Measurements from ENCODE around the gene SIRT7.
A peak's percentile ranks its signal among the peaks of the same experiment; 100 is the strongest.

SIRT7 gene

DNA sequence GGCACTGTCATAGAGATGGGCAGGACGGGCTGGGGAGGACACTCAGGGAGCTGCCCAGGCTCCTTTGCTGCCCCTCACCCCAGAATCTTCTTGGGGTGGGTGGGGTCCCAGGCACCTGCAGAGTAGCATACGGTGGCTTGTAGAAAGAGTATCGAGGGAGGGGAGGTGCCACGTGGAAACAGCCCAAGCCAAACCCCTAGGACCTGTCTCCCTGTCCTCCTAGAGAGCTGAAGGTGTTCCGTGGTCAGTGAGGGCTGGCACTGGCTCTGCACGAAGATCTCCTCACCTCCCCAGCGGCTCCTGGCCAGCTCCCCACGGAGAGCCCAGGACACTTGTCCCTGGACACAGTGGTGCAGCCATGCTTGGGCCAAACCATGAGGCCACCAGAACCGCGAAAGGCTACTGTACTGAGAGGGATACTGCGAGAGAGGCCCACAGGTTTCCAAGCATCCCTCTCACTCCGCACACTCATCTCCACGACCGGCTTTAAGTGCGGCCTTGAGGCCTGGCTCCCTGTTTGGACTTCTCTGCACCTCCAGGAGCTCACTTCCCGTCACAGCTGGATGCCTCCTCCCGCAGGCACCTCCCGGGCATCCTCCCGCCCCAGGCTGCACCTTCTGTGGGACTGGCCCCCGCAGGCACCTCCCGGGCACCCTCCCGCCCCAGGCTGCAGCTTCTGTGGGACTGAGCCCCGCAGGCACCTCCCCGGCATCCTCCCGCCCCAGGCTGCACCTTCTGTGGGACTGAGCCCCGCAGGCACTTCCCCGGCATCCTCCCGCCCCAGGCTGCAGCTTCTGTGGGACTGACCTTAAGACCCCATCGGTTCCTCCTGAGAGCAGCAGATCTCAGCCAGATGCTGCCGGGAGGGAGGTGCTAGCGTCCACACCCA lies 11.5 kb upstream of the SIRT7 start:
- DNase-seq (ENCODE audit: low read depth, low spot score), result no peak
- Histone ChIP-seq H3K9ac (ENCODE audit: insufficient read length, low read depth) (peak overlapping the region; percentile 92), H3K36me3 (ENCODE audit: insufficient read depth, insufficient read length, low read length) (peaks cover 33% of the 10 kb centered on the region), H3K9me3 (ENCODE audit: insufficient read depth, low read length) (no peaks in the 10 kb centered on the region), H3K4me3 (ENCODE audit: insufficient read length, low read depth) (no peak overlapping the region), H3K27me3 (ENCODE audit: insufficient read depth, insufficient read length) (peaks cover 10% of the 10 kb centered on the region), H3K4me1 (ENCODE audit: insufficient read depth, insufficient read length) (peaks cover 28% of the 10 kb centered on the region)
- no peak for TF ChIP-seq YY1 (IDR thresholded peaks at IDR 0.05; ENCODE audit: insufficient read depth, insufficient read length)
- no peak for TF ChIP-seq ZNF274 (IDR thresholded peaks at IDR 0.05; ENCODE audit: low read depth, low read length)
- no peak for TF ChIP-seq SUZ12 (IDR thresholded peaks at IDR 0.05; ENCODE audit: extremely low read depth, insufficient read depth, insufficient read length)

DNA sequence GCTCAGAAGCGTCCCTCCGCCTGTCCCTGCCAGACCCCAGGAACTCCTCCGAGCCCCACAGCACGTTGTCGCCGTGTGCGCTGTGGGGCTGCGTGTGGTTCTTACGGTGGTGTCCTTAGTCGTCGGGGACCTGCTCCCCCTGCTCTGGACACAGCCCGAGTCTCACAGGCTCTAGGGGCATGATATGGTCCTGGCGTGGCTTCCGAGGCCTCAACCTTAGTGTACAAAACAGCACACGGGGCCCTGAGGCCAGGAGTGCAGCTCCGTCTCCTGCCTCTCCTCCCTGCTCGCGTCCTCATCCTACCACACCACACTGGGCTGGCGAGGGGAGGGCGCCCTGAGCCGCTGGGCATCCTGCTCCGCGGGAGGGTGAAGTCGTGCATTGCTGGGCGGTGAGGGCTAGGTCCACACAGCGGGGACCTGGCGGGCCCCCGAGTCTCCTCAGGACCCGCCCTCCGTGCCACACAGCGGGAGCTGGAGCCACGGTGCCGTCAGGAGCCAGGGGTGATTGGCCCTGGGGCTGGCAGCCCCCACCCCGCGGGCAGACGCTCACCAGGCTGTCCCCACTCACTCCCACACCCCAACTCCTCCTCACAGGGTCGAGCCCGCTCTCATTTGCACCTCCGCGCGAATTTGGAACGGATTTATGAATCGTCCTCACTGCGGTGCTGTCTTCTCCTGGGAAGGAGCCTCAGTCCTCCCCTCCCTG lies 10.7 kb upstream of the SIRT7 start:
- no peak for DNase-seq (ENCODE audit: low read depth, low spot score)

DNA sequence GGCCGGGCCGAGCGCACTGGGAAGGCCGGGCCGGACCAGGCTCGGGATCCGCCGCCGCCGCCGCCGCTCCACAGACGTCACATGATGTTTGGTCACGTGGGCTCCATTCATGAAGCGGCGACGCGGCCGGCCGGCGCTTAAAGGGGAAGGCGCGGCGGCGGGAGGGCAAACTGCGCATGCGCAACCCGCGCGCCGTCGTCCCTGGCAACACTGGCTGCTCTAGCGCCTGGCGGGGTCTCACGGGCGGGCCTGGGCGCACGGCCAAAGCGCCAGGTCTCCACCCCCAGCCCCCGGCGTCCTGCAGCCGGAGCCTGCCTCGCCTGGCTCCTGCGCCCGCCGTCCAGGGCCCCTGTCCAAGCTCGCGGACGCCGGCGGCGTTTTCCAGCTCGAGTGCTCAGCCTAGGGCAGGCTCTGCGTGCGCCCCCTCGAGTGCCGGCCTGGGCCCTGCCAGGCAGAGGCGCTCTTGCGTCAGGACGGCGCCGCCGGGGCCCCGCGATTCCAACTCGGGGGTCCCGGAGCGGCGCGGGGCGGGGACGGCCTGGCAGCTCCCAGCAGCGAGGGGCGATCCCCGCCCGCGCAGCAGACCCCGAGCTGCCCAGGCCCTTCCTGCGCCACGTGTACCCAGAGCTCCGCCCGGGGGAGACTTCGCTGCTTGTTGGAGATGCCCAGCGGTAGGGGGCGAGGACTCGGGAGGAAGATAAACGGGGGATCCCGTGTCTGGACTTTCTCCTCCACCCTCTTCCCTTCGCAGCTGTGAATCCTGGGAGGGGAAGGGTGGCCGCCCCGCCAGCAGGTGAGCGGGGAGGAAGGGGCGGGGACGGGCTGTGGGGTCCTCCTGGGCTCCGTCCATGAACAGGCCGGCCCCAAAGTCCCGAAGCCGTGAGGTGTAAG lies 9.9 kb upstream of the SIRT7 start, which contains the start of gene MAFG:
MAFG (minus strand) TSS at position 83 of the 891 bp plus-strand sequence. CDS start 4,550 bp downstream, outside the sequence.
- peak within 1 kb of the TSS; percentile 92 for H3K9ac ChIP-seq (ENCODE audit: insufficient read length, low read depth)
- peak within 1 kb of the TSS; percentile 80 for H3K4me3 ChIP-seq (ENCODE audit: insufficient read length, low read depth)
- TF ChIP-seq YY1 (IDR thresholded peaks at IDR 0.05; ENCODE audit: insufficient read depth, insufficient read length), result no peak
- TF ChIP-seq SUZ12 (IDR thresholded peaks at IDR 0.05; ENCODE audit: extremely low read depth, insufficient read depth, insufficient read length), result no peak
- no peak for TF ChIP-seq ZNF274 (IDR thresholded peaks at IDR 0.05; ENCODE audit: low read depth, low read length)
- peaks cover 18% of the 10 kb centered on the region for H3K36me3 ChIP-seq (ENCODE audit: insufficient read depth, insufficient read length, low read length)
- H3K9me3 ChIP-seq (ENCODE audit: insufficient read depth, low read length), result no peaks in the 10 kb centered on the region
- H3K27me3 ChIP-seq (ENCODE audit: insufficient read depth, insufficient read length), result peaks cover 10% of the 10 kb centered on the region
- H3K4me1 ChIP-seq (ENCODE audit: insufficient read depth, insufficient read length), result peaks cover 39% of the 10 kb centered on the region
- peak; percentile 79 for DNase-seq (ENCODE audit: low read depth, low spot score)

More for the DNA sequence above, 10.7 kb upstream of the SIRT7 start:
- no peaks in the 10 kb centered on the region for H3K9me3 ChIP-seq (ENCODE audit: insufficient read depth, low read length)
- peak overlapping the region; percentile 80 for H3K4me3 ChIP-seq (ENCODE audit: insufficient read length, low read depth)
- TF ChIP-seq SUZ12 (IDR thresholded peaks at IDR 0.05; ENCODE audit: extremely low read depth, insufficient read depth, insufficient read length) (no peak), ZNF274 (IDR thresholded peaks at IDR 0.05; ENCODE audit: low read depth, low read length) (no peak), YY1 (IDR thresholded peaks at IDR 0.05; ENCODE audit: insufficient read depth, insufficient read length) (no peak)
- peaks cover 36% of the 10 kb centered on the region for H3K4me1 ChIP-seq (ENCODE audit: insufficient read depth, insufficient read length)
- peaks cover 25% of the 10 kb centered on the region for H3K36me3 ChIP-seq (ENCODE audit: insufficient read depth, insufficient read length, low read length)
- H3K27me3 ChIP-seq (ENCODE audit: insufficient read depth, insufficient read length), result peaks cover 10% of the 10 kb centered on the region
- H3K9ac ChIP-seq (ENCODE audit: insufficient read length, low read depth), result peak overlapping the region; percentile 92

DNA sequence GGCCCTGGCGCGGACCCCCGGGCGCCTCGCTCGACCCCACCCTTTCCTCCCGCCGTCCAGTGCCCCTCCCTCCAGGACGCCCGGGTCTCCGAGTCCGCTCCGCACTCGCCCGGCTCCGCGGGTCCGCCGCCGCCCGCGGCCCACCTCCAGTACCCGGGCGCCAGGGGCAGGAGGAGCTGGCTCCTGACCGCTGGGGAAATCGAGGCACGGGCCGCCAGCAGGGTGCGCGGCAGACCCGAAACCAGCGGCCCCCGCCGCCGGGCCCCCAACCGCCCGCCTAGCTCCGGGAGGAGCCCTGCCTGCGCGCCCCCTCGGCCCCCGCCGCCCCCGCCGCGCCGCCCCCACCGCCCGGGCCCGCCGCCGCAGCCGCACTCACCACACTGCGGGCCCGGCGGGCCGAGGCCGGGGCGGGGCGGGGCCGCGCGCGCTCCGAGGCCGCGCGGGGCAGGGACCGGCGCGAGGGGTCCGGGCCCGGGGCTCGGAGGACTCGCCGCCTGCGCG lies 9.2 kb upstream of the SIRT7 start:
- no peak for DNase-seq (ENCODE audit: low read depth, low spot score)
- peaks cover 44% of the 10 kb centered on the region for H3K4me1 ChIP-seq (ENCODE audit: insufficient read depth, insufficient read length)

DNA sequence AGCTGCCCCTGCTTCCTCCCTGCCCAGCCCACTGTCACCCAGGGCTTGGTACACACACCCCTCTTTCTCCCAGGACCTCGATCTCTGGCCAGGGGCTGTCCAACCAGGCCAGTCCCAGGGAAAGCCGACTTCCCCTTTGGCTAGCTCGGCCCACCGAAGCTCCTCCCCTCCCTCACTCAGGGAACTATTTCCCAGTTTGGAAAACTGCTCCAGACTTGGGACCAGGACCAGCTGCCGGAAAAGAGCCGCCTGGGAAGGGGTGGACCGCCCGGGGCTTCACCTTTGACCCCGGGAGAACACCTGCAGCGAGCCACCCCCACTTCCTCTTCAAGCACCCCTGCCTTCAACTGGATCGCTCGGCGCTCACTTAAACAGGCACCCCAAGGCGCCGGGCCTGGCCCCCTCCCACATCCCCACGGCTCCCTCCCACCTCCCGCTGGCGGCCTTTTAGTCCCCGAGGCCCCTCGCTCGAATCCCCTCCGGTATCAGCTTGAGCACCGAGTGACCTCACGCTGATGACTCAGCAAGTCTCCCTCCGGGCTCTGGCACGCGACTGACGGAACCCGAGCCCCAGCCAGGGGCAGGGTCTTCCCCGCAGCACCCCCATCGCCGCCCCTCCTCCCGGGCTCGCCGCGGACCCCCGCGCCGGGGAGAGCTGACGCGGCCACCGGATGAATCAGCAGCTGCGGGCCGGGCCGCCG lies 8.6 kb upstream of the SIRT7 start:
- TF ChIP-seq ZNF274 (IDR thresholded peaks at IDR 0.05; ENCODE audit: low read depth, low read length) (no peak), YY1 (IDR thresholded peaks at IDR 0.05; ENCODE audit: insufficient read depth, insufficient read length) (no peak), SUZ12 (IDR thresholded peaks at IDR 0.05; ENCODE audit: extremely low read depth, insufficient read depth, insufficient read length) (no peak)
- peaks cover 44% of the 10 kb centered on the region for H3K4me1 ChIP-seq (ENCODE audit: insufficient read depth, insufficient read length)
- peak; percentile 43 for DNase-seq (ENCODE audit: low read depth, low spot score)

More for the DNA sequence above, 9.2 kb upstream of the SIRT7 start:
- Histone ChIP-seq H3K4me3 (ENCODE audit: insufficient read length, low read depth) (peak overlapping the region; percentile 80), H3K9ac (ENCODE audit: insufficient read length, low read depth) (peak overlapping the region; percentile 89), H3K27me3 (ENCODE audit: insufficient read depth, insufficient read length) (peaks cover 10% of the 10 kb centered on the region), H3K9me3 (ENCODE audit: insufficient read depth, low read length) (no peaks in the 10 kb centered on the region), H3K36me3 (ENCODE audit: insufficient read depth, insufficient read length, low read length) (peaks cover 22% of the 10 kb centered on the region)
- TF ChIP-seq YY1 (IDR thresholded peaks at IDR 0.05; ENCODE audit: insufficient read depth, insufficient read length), result no peak
- no peak for TF ChIP-seq ZNF274 (IDR thresholded peaks at IDR 0.05; ENCODE audit: low read depth, low read length)
- no peak for TF ChIP-seq SUZ12 (IDR thresholded peaks at IDR 0.05; ENCODE audit: extremely low read depth, insufficient read depth, insufficient read length)

DNA sequence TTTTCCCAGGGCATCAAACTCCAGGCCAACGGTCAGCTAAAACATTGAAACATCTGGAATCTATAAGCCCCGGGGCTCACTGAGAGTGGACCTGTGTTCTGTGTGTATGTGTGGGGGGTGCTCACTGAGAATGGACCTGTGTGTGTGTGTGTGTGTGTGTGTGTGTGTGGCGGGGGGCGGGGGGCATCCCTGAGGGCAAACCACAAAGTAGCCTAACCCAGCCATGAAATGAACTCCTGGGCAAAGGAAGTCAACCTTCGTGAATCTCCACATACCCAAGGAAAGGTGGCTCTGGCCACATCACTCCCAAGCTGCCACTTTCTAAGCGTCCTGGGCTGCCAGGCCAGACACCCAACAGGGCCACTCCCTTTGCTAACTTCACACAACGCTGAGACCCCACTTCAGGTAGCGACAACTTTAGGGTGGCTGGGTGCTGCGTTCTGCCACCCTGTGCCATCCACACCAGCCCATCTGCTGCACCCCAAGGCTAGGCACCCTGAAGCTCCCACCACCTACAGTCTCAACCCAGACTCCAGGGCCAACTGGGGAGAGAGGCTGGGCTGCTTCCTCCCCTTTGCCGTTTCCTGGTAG lies 8.0 kb upstream of the SIRT7 start:
- H3K4me1 ChIP-seq (ENCODE audit: insufficient read depth, insufficient read length), result peaks cover 44% of the 10 kb centered on the region

More for the DNA sequence above, 8.6 kb upstream of the SIRT7 start:
- Histone ChIP-seq H3K36me3 (ENCODE audit: insufficient read depth, insufficient read length, low read length) (peaks cover 27% of the 10 kb centered on the region), H3K4me3 (ENCODE audit: insufficient read length, low read depth) (peak overlapping the region; percentile 80), H3K9me3 (ENCODE audit: insufficient read depth, low read length) (no peaks in the 10 kb centered on the region), H3K27me3 (ENCODE audit: insufficient read depth, insufficient read length) (peaks cover 10% of the 10 kb centered on the region), H3K9ac (ENCODE audit: insufficient read length, low read depth) (peak overlapping the region; percentile 89)

More for the DNA sequence above, 8.0 kb upstream of the SIRT7 start:
- no peak for TF ChIP-seq ZNF274 (IDR thresholded peaks at IDR 0.05; ENCODE audit: low read depth, low read length)
- no peaks in the 10 kb centered on the region for H3K9me3 ChIP-seq (ENCODE audit: insufficient read depth, low read length)
- DNase-seq (ENCODE audit: low read depth, low spot score), result no peak
- H3K9ac ChIP-seq (ENCODE audit: insufficient read length, low read depth), result peak overlapping the region; percentile 89
- peaks cover 33% of the 10 kb centered on the region for H3K36me3 ChIP-seq (ENCODE audit: insufficient read depth, insufficient read length, low read length)
- peak overlapping the region; percentile 80 for H3K4me3 ChIP-seq (ENCODE audit: insufficient read length, low read depth)
- peaks cover 10% of the 10 kb centered on the region for H3K27me3 ChIP-seq (ENCODE audit: insufficient read depth, insufficient read length)

Measured in NT2/D1 (cell line).